GM12878 (cell line): ENCODE results near the gene DNAJB11. TPM values are rescaled to one million over a fixed set of nuclear protein-coding genes. Genes with fewer than 3 reads are reported as not detected.

Experiments
- ATF2 ChIP-seq: IDR thresholded peaks from 2 replicates; pipeline ENCODE4 v1.6.1; 2012; ENCODE audit warnings: low read length, inconsistent platforms
- BMI1 ChIP-seq: fragments of 450-650 bp; IDR thresholded peaks from 2 replicates; pipeline ENCODE4 v1.6.1; 2016; ENCODE audit warnings: mild to moderate bottlenecking, moderate library complexity, borderline replicate concordance
- CEBPB ChIP-seq, 2 experiments: fragments of 150-350 bp in 1 of 2; IDR thresholded peaks; 2 replicates each; pipeline ENCODE4 v1.6.1; 2012 to 2014; ENCODE audit warnings: low read depth in 2 of 2, low read length in 2 of 2, borderline replicate concordance in 1 of 2, inconsistent platforms in 1 of 2
- E2F4 ChIP-seq: IDR thresholded peaks from 2 replicates; pipeline ENCODE4 v1.6.1; 2012; ENCODE audit warnings: low read depth, low read length, improper control_type of control experiment
- EED ChIP-seq: sonication (generic); IDR thresholded peaks from 2 replicates; pipeline ENCODE4 v1.6.1; 2016; ENCODE audit warnings: antibody characterized with exemption, low read depth
- GATAD2B ChIP-seq: fragments of 450-650 bp; conservative IDR thresholded peaks from 2 replicates; pipeline ENCODE4 v1.6.1; 2017; ENCODE audit warnings: low read depth, mild to moderate bottlenecking, moderate library complexity
- IKZF1 ChIP-seq: fragments of 450-650 bp; conservative IDR thresholded peaks from 2 replicates; pipeline ENCODE4 v1.6.1; 2017; ENCODE audit warnings: antibody characterized with exemption, mild to moderate bottlenecking
- JUND ChIP-seq: IDR thresholded peaks from 2 replicates; pipeline ENCODE4 v1.6.1; 2012; ENCODE audit warnings: low read depth, mild to moderate bottlenecking, low read length, improper control_type of control experiment, moderate library complexity
- MAX ChIP-seq: IDR thresholded peaks from 2 replicates; pipeline ENCODE4 v1.6.1; 2012; ENCODE audit warnings: low read depth, low read length, improper control_type of control experiment
- MTA2 ChIP-seq: fragments of 450-650 bp; IDR thresholded peaks from 2 replicates; pipeline ENCODE4 v1.6.1; 2016; ENCODE audit warnings: low read depth, mild to moderate bottlenecking, moderate library complexity
- MYC ChIP-seq: IDR thresholded peaks from 2 replicates; pipeline ENCODE4 v1.6.1; 2011; ENCODE audit warnings: mild to moderate bottlenecking, low read length, moderate library complexity, inconsistent platforms; ENCODE audit not compliant: insufficient read depth, insufficient replicate concordance, insufficient read length, severe bottlenecking
- NFYB ChIP-seq: IDR thresholded peaks from 2 replicates; pipeline ENCODE4 v1.6.1; 2011; ENCODE audit warnings: low read depth, mild to moderate bottlenecking, low read length, improper control_type of control experiment, moderate library complexity; ENCODE audit not compliant: insufficient read depth
- POLR2A ChIP-seq: IDR thresholded peaks from 2 replicates; pipeline ENCODE4 v1.6.1; 2011; ENCODE audit warnings: low read depth, mild to moderate bottlenecking, low read length
- RAD51 ChIP-seq: fragments of 450-650 bp; IDR thresholded peaks from 2 replicates; pipeline ENCODE4 v1.6.1; 2016; ENCODE audit warnings: moderate library complexity, mild to moderate bottlenecking, inconsistent platforms
- RFX5 ChIP-seq: IDR thresholded peaks from 2 replicates; pipeline ENCODE4 v1.6.1; 2011; ENCODE audit warnings: low read depth, low read length, improper control_type of control experiment
- RUNX3 ChIP-seq: IDR thresholded peaks from 2 replicates; pipeline ENCODE4 v1.6.1; 2012; ENCODE audit warnings: low read length, inconsistent platforms
- SIN3A ChIP-seq: IDR thresholded peaks from 2 replicates; pipeline ENCODE4 v1.6.1; 2012; ENCODE audit warnings: low read depth, low read length, improper control_type of control experiment
- SPI1 ChIP-seq: IDR thresholded peaks from 2 replicates; pipeline ENCODE4 v1.6.1; 2011; ENCODE audit warnings: low read depth, mild to moderate bottlenecking, low read length, moderate library complexity, borderline replicate concordance; ENCODE audit not compliant: insufficient read depth
- ZBTB4 ChIP-seq: fragments of 450-650 bp; formaldehyde crosslinking; IDR thresholded peaks from 2 replicates; pipeline ENCODE4 v1.4.0; 2022; ENCODE audit warnings: mild to moderate bottlenecking, moderate library complexity
- ZNF207 ChIP-seq: fragments of 450-650 bp; IDR thresholded peaks from 2 replicates; pipeline ENCODE4 v1.6.1; 2014; ENCODE audit warnings: antibody characterized with exemption, mild to moderate bottlenecking, borderline replicate concordance
- ZNF687 ChIP-seq: fragments of 450-650 bp; IDR thresholded peaks from 2 replicates; pipeline ENCODE4 v1.6.1; 2017; ENCODE audit warnings: mild to moderate bottlenecking, moderate library complexity
- polyA plus RNA-seq, 11 experiments: library from polyadenylated mRNA; depleted of rRNA in 4 of 11; unstranded in 6 of 11; stranded (reverse) in 5 of 11; fragments of >200 nt; fragmentation: Nextera tagmentation in 4 of 11; fragmentation: Illumina TruSeq in 1 of 11; extraction: Ambion mirVana in 4 of 11; extraction: Trizol in 1 of 11; gene quantifications; 1 replicate in 1 of 11; 2 replicates in 10 of 11; pipeline versions ENCODE4 v1.2.1 to v1.2.3, GENCODE V29; 2011 to 2016; ENCODE audit warnings: inconsistent platforms in 2 of 11, missing spikeins in 2 of 11, low read depth in 1 of 11
- total RNA-seq, 4 experiments: library from RNA; depleted of rRNA in 3 of 4; stranded (reverse); fragments of >200 nt in 3 of 4; fragmentation: Illumina TruSeq in 1 of 4; extraction: Trizol in 1 of 4; gene quantifications; 2 replicates each; pipeline versions ENCODE4 v1.2.1 to v1.2.3, GENCODE V29; 2013 to 2021

The DNAJB11 gene
- total and polyA plus RNA-seq, 10 of the 15 experiments (the other 5 are each of a cell fraction or from before 2014, with no cell fraction given) = 16.2 to 135 (median 57.8) TPM

- TF ChIP-seq ZNF687 = no peak
- no peak for TF ChIP-seq ZBTB4 (CRISPR knock-in tag)
- TF ChIP-seq SPI1 = no peak
- no peak for TF ChIP-seq RFX5
- TF ChIP-seq RUNX3 = peak; percentile 82
- no peak for TF ChIP-seq E2F4
- no peak for TF ChIP-seq MYC
- TF ChIP-seq MAX = no peak
- no peak for TF ChIP-seq POLR2A
- TF ChIP-seq IKZF1 = no peak
- no peak for TF ChIP-seq BMI1
- no peak for TF ChIP-seq CEBPB (IDR thresholded peaks at IDR 0.05; ENCODE audit: borderline replicate concordance in 1 of 2, low read depth in 2 of 2, low read length in 2 of 2)
- TF ChIP-seq MTA2 = no peak
- no peak for TF ChIP-seq JUND
- TF ChIP-seq EED = peak; percentile 32; the same call in 1 of the 2 replicates
- TF ChIP-seq NFYB = no peak
- TF ChIP-seq ZNF207 = no peak
- no peak for TF ChIP-seq RAD51
- no peak for TF ChIP-seq GATAD2B
- no peak for TF ChIP-seq ATF2
- TF ChIP-seq SIN3A = no peak
These were observed 30.2 kb upstream of the DNAJB11 start (continued) for GRCh38 chr3:186540221-186540834.
